Neural cell (in vitro differentiated cells): ENCODE data around the gene MOB2.

Experiments
- EP300 ChIP-seq: fragments of 450-650 bp; conservative IDR thresholded peaks from 2 replicates; pipeline ENCODE4 v1.6.1; 2014; ENCODE audit warnings: antibody characterized with exemption, mild to moderate bottlenecking, moderate library complexity; ENCODE audit not compliant: poor library complexity, severe bottlenecking
- EZH2 ChIP-seq: fragments of 200-600, 300-800 bp; shearing (Covaris generic), sonication (generic); IDR thresholded peaks from 2 replicates; pipeline ENCODE4 v1.6.1; 2014; ENCODE audit warnings: antibody characterized with exemption, low read length, borderline replicate concordance, mild to moderate bottlenecking; ENCODE audit not compliant: insufficient read depth, poor library complexity, severe bottlenecking
- MXI1 ChIP-seq: fragments of 450-650 bp; conservative IDR thresholded peaks from 2 replicates; pipeline ENCODE4 v1.6.1; 2014; ENCODE audit warnings: antibody characterized with exemption, mild to moderate bottlenecking; ENCODE audit not compliant: poor library complexity, severe bottlenecking
- POLR2AphosphoS5 ChIP-seq: IDR thresholded peaks from 2 replicates; pipeline ENCODE4 v1.6.1; 2012
- RAD21 ChIP-seq: fragments of 450-650 bp; conservative IDR thresholded peaks from 2 replicates; pipeline ENCODE4 v1.6.1; 2014; ENCODE audit warnings: antibody characterized with exemption, mild to moderate bottlenecking, moderate library complexity
- SMC3 ChIP-seq: fragments of 450-650 bp; conservative IDR thresholded peaks from 2 replicates; pipeline ENCODE4 v1.6.1; 2014; ENCODE audit warnings: antibody characterized with exemption, mild to moderate bottlenecking, moderate library complexity; ENCODE audit not compliant: poor library complexity
- TAF1 ChIP-seq: IDR thresholded peaks from 2 replicates; pipeline ENCODE4 v1.6.1; 2012; ENCODE audit warnings: low read depth
- TF ChIP-seq, protein P1 (sequence below): IDR thresholded peaks from 2 replicates; pipeline ENCODE4 v1.6.1; 2012; ENCODE audit warnings: borderline replicate concordance
- TF ChIP-seq, protein P2 (sequence below): fragments of 450-650 bp; IDR thresholded peaks from 2 replicates; pipeline ENCODE4 v1.5.1; 2014; ENCODE audit warnings: antibody characterized with exemption, mild to moderate bottlenecking, moderate library complexity; ENCODE audit not compliant: poor library complexity, severe bottlenecking

DNA sequence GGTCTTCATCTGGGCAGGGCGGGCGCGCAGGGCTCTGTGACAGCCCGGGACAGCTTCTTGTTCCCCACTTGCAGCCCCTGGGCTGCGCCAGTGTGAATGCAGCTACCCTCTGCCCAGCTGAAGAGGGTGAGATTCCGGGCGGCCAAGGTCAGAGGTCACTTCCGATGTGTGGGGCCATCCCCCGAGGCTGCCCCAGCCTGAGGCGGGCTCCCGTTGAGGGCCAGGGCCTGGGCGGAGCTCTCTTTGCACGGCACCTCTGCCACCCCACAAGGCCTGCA is 23.9 kb downstream of the MOB2 start:
- TF ChIP-seq, protein P1, sequence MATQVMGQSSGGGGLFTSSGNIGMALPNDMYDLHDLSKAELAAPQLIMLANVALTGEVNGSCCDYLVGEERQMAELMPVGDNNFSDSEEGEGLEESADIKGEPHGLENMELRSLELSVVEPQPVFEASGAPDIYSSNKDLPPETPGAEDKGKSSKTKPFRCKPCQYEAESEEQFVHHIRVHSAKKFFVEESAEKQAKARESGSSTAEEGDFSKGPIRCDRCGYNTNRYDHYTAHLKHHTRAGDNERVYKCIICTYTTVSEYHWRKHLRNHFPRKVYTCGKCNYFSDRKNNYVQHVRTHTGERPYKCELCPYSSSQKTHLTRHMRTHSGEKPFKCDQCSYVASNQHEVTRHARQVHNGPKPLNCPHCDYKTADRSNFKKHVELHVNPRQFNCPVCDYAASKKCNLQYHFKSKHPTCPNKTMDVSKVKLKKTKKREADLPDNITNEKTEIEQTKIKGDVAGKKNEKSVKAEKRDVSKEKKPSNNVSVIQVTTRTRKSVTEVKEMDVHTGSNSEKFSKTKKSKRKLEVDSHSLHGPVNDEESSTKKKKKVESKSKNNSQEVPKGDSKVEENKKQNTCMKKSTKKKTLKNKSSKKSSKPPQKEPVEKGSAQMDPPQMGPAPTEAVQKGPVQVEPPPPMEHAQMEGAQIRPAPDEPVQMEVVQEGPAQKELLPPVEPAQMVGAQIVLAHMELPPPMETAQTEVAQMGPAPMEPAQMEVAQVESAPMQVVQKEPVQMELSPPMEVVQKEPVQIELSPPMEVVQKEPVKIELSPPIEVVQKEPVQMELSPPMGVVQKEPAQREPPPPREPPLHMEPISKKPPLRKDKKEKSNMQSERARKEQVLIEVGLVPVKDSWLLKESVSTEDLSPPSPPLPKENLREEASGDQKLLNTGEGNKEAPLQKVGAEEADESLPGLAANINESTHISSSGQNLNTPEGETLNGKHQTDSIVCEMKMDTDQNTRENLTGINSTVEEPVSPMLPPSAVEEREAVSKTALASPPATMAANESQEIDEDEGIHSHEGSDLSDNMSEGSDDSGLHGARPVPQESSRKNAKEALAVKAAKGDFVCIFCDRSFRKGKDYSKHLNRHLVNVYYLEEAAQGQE, result no peak
- no peak for TF ChIP-seq EZH2
- TF ChIP-seq, protein P2, sequence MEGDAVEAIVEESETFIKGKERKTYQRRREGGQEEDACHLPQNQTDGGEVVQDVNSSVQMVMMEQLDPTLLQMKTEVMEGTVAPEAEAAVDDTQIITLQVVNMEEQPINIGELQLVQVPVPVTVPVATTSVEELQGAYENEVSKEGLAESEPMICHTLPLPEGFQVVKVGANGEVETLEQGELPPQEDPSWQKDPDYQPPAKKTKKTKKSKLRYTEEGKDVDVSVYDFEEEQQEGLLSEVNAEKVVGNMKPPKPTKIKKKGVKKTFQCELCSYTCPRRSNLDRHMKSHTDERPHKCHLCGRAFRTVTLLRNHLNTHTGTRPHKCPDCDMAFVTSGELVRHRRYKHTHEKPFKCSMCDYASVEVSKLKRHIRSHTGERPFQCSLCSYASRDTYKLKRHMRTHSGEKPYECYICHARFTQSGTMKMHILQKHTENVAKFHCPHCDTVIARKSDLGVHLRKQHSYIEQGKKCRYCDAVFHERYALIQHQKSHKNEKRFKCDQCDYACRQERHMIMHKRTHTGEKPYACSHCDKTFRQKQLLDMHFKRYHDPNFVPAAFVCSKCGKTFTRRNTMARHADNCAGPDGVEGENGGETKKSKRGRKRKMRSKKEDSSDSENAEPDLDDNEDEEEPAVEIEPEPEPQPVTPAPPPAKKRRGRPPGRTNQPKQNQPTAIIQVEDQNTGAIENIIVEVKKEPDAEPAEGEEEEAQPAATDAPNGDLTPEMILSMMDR, result no peak
- no peak for TF ChIP-seq POLR2AphosphoS5
- TF ChIP-seq SMC3, result no peak
- TF ChIP-seq TAF1, result no peak
- TF ChIP-seq MXI1, result no peak
- no peak for TF ChIP-seq EP300
- TF ChIP-seq RAD21, result no peak
